Endothelial cell (in vitro differentiated cells): ENCODE measurements around the gene ERI3. TPM values are rescaled to one million over a fixed set of nuclear protein-coding genes. Genes with fewer than 3 reads are reported as not detected.

ENCODE experiments used
- DNase-seq: peaks from one replicate; pipeline ENCODE4 v3.0.0; 2021; ENCODE audit warnings: low spot score
- H3K27ac Mint-ChIP-seq: one replicate; pipeline ENCODE4 v1.8.0; 2021; ENCODE audit warnings: mixed read lengths, inconsistent platforms; ENCODE audit not compliant: unreplicated experiment
- H3K27me3 Mint-ChIP-seq: one replicate; pipeline ENCODE4 v1.8.0; 2021; ENCODE audit warnings: mild to moderate bottlenecking, moderate library complexity, mixed read lengths, inconsistent platforms; ENCODE audit not compliant: unreplicated experiment
- H3K36me3 Mint-ChIP-seq: one replicate; pipeline ENCODE4 v1.8.0; 2021; ENCODE audit warnings: mild to moderate bottlenecking, low read depth, mixed read lengths, inconsistent platforms; ENCODE audit not compliant: unreplicated experiment
- H3K4me1 Mint-ChIP-seq: one replicate; pipeline ENCODE4 v1.8.0; 2021; ENCODE audit warnings: mild to moderate bottlenecking, mixed read lengths, inconsistent platforms; ENCODE audit not compliant: unreplicated experiment
- H3K4me3 Mint-ChIP-seq: one replicate; pipeline ENCODE4 v1.8.0; 2021; ENCODE audit warnings: mild to moderate bottlenecking, mixed read lengths, inconsistent platforms; ENCODE audit not compliant: unreplicated experiment
- H3K9me3 Mint-ChIP-seq: one replicate; pipeline ENCODE4 v1.8.0; 2021; ENCODE audit warnings: mixed read lengths, inconsistent platforms; ENCODE audit not compliant: unreplicated experiment
- total RNA-seq: library from RNA; stranded (reverse); fragmentation: NEBNext Ultra II Directional; extraction: Animal tissue kit (Norgen Biotek cat#: 25700); gene quantifications from one replicate; pipeline ENCODE4 v1.2.1, GENCODE V29; 2021; ENCODE audit not compliant: unreplicated experiment
- TF ChIP-seq, protein P1 (sequence below): fragments of 200-600 bp; sonication (generic); IDR thresholded peaks from one replicate; pipeline ENCODE4 v1.5.0; 2021; ENCODE audit warnings: antibody characterized with exemption; ENCODE audit not compliant: unreplicated experiment

Gene ERI3
- total RNA-seq, 1 donor from 2014 or later = 42.6 TPM

- TF ChIP-seq, protein P1, sequence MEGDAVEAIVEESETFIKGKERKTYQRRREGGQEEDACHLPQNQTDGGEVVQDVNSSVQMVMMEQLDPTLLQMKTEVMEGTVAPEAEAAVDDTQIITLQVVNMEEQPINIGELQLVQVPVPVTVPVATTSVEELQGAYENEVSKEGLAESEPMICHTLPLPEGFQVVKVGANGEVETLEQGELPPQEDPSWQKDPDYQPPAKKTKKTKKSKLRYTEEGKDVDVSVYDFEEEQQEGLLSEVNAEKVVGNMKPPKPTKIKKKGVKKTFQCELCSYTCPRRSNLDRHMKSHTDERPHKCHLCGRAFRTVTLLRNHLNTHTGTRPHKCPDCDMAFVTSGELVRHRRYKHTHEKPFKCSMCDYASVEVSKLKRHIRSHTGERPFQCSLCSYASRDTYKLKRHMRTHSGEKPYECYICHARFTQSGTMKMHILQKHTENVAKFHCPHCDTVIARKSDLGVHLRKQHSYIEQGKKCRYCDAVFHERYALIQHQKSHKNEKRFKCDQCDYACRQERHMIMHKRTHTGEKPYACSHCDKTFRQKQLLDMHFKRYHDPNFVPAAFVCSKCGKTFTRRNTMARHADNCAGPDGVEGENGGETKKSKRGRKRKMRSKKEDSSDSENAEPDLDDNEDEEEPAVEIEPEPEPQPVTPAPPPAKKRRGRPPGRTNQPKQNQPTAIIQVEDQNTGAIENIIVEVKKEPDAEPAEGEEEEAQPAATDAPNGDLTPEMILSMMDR = no peak
- Mint-ChIP-seq H3K36me3 (peaks cover 10% of the 10 kb centered on the region), H3K27ac (no peak overlapping the region), H3K4me1 (peaks cover 27% of the 10 kb centered on the region), H3K27me3 (peaks cover 5% of the 10 kb centered on the region), H3K9me3 (no peaks in the 10 kb centered on the region), H3K4me3 (no peak overlapping the region)
- DNase-seq = no peak
These were observed 89.2 kb downstream of the ERI3 start for GRCh38 chr1:44265656-44266358.

DNA sequence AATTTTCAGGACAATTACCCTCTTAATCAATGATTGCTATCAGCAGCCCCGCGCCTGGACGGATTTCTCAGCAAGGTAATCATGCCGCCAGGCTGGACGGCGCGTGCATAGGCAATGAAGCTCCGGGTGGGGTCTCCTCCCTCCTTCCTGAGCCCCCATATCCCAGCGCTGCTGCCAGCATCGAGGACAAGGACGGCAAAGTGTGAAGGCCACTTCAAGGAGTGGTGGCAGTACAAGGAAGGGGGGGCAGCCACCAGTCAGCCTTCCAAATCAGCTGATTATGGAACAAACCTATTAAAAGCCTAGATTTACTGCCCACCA is 90.6 kb downstream of the ERI3 start:
- Mint-ChIP-seq H3K4me3 (no peak overlapping the region), H3K36me3 (peaks cover 10% of the 10 kb centered on the region), H3K4me1 (peaks cover 31% of the 10 kb centered on the region), H3K9me3 (no peaks in the 10 kb centered on the region), H3K27ac (peak overlapping the region; percentile 15), H3K27me3 (peaks cover 8% of the 10 kb centered on the region)
- TF ChIP-seq, protein P1 = no peak
- DNase-seq = no peak

- H3K27me3 Mint-ChIP-seq = peaks cover 8% of the 10 kb centered on the region
- peaks cover 10% of the 10 kb centered on the region for H3K36me3 Mint-ChIP-seq
- DNase-seq = no peak
- peaks cover 31% of the 10 kb centered on the region for H3K4me1 Mint-ChIP-seq
- H3K4me3 Mint-ChIP-seq = no peak overlapping the region
- H3K9me3 Mint-ChIP-seq = no peaks in the 10 kb centered on the region
- TF ChIP-seq, protein P1 = no peak
- H3K27ac Mint-ChIP-seq = peak overlapping the region; percentile 15
These were observed 91.2 kb downstream of the ERI3 start for GRCh38 chr1:44263568-44264450.

GRCh38 chr1:44262816-44263567 is 92.1 kb downstream of the ERI3 start:
- Mint-ChIP-seq H3K9me3 (no peaks in the 10 kb centered on the region), H3K36me3 (peaks cover 13% of the 10 kb centered on the region), H3K27ac (peak overlapping the region; percentile 70), H3K27me3 (peaks cover 8% of the 10 kb centered on the region), H3K4me3 (peak overlapping the region; percentile 3), H3K4me1 (peaks cover 31% of the 10 kb centered on the region)
- TF ChIP-seq, protein P1 = no peak
- no peak for DNase-seq
